GM19467 (cell line): ENCODE results near the gene ICOSLG.
"Not testable (repeated sequence)": the region's sequence is repeated elsewhere in the genome, so short reads cannot be mapped to it uniquely, and the experiment has no call there.

Experiments used
- ATAC-seq: cut with Tn5 transposase; IDR thresholded peaks from one replicate; pipeline ENCODE4 v1.9.1; 2021; ENCODE audit warnings: mild to moderate bottlenecking, moderate library complexity; ENCODE audit not compliant: unreplicated experiment

ICOSLG gene

GRCh38 chr21:44184862-44185261 lies 55.9 kb downstream of the ICOSLG start:
- ATAC-seq: not testable (repeated sequence)

DNA sequence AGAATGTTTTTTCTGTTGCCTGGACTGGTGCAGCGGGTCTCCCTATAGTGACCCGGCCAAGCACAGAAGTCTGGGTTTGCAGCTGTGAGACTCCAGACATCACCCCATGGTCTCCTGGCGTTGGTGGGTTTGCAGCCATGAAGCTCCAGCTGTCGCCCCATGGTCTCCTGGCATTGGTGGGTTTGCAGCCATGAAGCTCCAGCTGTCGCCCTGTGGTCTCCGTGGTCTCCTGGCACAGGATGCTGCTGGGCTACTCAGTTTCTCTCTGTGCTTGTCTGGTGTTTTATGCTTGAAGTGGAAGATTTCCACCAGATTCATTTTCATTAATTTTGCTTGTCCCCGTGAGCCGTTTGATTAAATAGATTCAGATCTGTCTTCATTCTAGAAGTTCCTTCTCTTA lies 58.5 kb downstream of the ICOSLG start:
- ATAC-seq: not testable (repeated sequence)

DNA sequence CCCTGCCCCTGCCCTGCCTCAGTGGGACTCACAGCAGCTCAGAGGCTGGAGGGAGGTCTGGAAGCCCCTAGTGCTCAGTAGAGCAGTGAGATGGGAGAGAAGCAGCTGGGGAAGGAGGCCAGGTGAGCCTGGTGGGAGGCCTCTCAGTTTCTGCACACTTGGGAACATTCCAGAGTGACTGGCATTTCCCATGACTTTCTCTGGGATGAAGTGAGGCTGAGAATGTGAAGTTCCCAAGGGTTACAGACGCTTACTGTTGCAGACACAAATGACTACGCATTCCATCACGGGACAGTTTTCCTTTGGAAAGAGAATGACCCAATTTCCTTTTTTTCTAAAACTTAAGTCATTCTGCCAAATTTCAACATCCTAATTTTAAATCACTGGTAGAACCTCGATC lies 59.2 kb downstream of the ICOSLG start:
- not testable (repeated sequence) for ATAC-seq

DNA sequence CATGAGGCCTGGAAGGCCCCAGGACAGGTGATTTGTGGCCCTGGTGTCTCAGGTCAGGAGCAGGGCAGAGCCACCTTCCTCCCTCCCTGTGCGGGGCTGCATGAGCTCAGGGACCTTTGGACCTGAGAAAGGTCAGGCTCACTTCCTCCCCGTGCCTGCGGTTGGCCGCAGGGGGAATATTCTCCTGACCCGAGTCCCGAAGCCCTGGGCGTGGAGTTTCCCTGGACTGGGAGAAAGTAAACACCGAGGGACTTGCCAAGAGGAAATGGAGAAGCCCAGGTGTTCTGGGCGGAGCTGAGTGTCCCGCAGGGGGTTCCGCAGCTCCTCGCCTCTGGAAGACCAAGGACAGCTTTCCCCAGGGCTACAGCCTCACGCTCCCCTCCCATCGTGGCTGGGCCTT lies 64.6 kb downstream of the ICOSLG start:
- ATAC-seq: not testable (repeated sequence)

- ATAC-seq: not testable (repeated sequence)
These were observed 65.6 kb downstream of the ICOSLG start for GRCh38 chr21:44175189-44175588.
